ENCODE results near the gene IMPA2. TPM values are rescaled to one million over a fixed set of nuclear protein-coding genes. Genes with fewer than 3 reads are reported as not detected.
"Not testable (repeated sequence)": the region's sequence is repeated elsewhere in the genome, so short reads cannot be mapped to it uniquely, and the experiment has no call there.

Gene IMPA2
- total RNA-seq, 3 donors from 2014 or later (not counting 1 experiment from before 2014, with no cell fraction given), result 2.7 to 6.6 (median 3.6) TPM

DNA sequence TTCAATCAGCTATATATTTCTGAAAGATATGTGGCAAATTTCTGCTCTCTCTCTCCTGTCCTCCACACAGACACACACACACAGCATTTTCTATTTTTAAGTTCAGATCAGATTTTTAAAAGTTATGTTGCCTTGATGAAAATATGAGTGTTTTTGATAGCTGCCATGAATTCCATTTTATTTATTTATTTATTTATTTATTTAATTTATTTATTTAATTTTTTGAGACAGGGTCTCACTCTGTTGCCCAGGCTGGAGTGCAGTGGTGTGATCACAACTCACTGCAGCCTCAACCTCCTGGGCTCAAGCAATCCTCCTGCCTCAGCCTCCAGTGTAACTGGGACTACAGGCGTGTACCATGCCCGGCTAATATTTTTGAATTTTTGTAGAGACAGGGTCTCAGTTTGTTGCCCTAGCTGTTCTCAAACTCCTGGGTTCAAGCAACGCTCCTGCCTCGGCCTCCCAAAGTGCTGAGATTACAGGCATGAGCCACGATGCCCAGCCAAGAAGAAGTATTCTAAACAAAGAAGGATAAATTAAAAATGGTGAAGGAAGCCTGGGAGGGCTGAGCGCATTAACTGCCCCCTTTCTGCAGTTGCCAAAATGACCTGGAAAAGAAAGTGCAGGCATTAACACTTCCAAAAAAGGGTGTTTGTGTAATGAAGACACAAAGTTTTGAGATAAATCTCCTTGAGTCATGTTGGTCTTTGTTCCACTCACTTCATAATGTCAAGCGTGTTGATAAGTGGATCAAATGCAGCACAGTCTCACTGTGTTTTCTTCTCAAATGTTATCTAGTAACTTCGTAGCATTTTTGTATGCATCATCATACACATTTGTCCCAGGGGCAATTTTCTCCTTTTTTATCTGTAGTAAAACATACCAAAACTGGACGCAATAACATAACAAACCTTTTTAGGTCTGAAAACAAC lies 11.1 kb upstream of the IMPA2 start:
- Mint-ChIP-seq H3K36me3 (no peaks in the 10 kb centered on the region), H3K9me3 (no peaks in the 10 kb centered on the region), H3K27me3 (ENCODE audit: low read depth in 2 of 2) (peaks cover 0 to 7% of the 10 kb centered on the region in 2 donors), H3K27ac (no peak overlapping the region), H3K4me1 (no peaks in the 10 kb centered on the region), H3K4me3 (no peak overlapping the region)
- H3K9me3 ChIP-seq (ENCODE audit: control insufficient read depth, insufficient read depth, low read length), result no peaks in the 10 kb centered on the region
- no peaks in the 10 kb centered on the region for H3K36me3 ChIP-seq (ENCODE audit: control insufficient read depth, insufficient read depth, low read length)
- ATAC-seq (no peak), DNase-seq (no peak)
- H3K27ac ChIP-seq (ENCODE audit: low read length), result no peak overlapping the region
- TF ChIP-seq, protein P1, sequence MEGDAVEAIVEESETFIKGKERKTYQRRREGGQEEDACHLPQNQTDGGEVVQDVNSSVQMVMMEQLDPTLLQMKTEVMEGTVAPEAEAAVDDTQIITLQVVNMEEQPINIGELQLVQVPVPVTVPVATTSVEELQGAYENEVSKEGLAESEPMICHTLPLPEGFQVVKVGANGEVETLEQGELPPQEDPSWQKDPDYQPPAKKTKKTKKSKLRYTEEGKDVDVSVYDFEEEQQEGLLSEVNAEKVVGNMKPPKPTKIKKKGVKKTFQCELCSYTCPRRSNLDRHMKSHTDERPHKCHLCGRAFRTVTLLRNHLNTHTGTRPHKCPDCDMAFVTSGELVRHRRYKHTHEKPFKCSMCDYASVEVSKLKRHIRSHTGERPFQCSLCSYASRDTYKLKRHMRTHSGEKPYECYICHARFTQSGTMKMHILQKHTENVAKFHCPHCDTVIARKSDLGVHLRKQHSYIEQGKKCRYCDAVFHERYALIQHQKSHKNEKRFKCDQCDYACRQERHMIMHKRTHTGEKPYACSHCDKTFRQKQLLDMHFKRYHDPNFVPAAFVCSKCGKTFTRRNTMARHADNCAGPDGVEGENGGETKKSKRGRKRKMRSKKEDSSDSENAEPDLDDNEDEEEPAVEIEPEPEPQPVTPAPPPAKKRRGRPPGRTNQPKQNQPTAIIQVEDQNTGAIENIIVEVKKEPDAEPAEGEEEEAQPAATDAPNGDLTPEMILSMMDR (IDR thresholded peaks at IDR 0.05), result no peak
- 96% methylated on average over 9 of the region's 9 CpGs for WGBS (ENCODE audit: insufficient coverage)
- H3K4me1 ChIP-seq (ENCODE audit: control insufficient read depth, insufficient read depth, low read length), result no peaks in the 10 kb centered on the region
- H3K4me3 ChIP-seq (ENCODE audit: low read length), result no peak overlapping the region
- intact Hi-C loops (cut with micrococcal nuclease), result no loop called here
- no peaks in the 10 kb centered on the region for H3K27me3 ChIP-seq (ENCODE audit: control insufficient read depth, insufficient read depth, low read length)

DNA sequence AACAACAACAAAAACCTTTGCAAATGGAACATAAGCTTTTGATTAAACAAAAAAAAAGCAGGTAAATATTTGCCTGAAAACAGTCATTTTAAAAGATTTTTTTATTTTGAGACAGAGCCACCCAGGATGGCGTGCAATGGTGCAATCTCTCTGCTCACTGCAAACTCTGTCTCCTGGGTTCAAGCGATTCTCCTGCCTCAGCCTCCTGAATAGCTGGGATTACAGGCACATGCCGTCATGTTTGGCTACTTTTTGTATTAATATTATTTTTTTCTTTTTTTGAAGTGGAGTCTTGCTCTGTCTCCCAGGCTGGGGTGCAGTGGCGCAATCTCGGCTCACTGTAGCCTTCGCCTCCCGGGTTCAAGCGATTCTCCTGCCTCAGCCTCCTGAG lies 10.5 kb upstream of the IMPA2 start:
- intact Hi-C loops (cut with micrococcal nuclease), result not testable (repeated sequence)

DNA sequence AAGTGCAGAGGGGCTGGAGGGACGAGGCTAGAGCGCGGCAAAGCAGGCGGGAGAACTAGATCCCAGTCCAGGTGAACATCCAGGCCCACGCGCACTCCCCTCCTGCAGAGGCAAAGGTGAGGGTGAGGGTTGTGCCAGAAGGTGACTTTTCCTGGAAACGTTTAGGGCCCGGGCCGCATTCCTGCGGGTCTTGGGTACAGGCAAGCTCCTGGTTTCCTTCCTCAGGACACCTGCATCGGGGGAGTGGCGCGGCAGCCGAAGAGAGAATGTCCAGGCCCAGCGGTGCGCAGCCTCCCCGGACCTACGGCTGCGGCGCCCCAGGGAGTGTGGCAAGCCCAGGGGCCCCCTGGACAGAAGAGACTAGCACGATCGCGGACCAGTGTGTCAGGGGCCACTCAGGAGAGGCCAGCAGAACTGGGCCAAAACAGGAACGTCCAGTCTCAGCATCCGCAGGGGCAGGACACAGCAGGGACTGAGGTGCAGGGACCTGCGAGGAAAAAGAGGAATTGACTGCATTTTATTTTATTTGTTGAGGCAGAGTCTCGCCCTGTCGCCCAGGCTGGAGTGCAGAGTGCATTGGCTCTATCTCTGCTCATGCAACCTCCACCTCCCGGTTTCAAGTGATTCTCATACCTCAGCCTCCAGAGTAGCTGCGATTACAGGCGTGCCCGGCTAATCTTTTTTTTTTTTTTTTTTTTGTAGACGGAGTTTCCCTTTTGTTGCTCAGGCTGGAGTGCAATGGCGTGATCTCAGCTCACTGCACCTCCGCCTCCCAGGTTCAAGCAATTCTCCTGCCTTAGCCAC lies 8.7 kb upstream of the IMPA2 start:
- Histone ChIP-seq H3K4me3 (ENCODE audit: low read length) (no peak overlapping the region), H3K27me3 (ENCODE audit: control insufficient read depth, insufficient read depth, low read length) (no peaks in the 10 kb centered on the region), H3K9me3 (ENCODE audit: control insufficient read depth, insufficient read depth, low read length) (no peaks in the 10 kb centered on the region), H3K36me3 (ENCODE audit: control insufficient read depth, insufficient read depth, low read length) (no peaks in the 10 kb centered on the region), H3K4me1 (ENCODE audit: control insufficient read depth, insufficient read depth, low read length) (no peaks in the 10 kb centered on the region), H3K27ac (ENCODE audit: low read length) (no peak overlapping the region)
- peaks cover 0 to 7% of the 10 kb centered on the region in 2 donors for H3K27me3 Mint-ChIP-seq (ENCODE audit: low read depth in 2 of 2)
- WGBS (ENCODE audit: insufficient coverage), result 85% methylated on average over 35 of the region's 35 CpGs
- intact Hi-C loops (cut with micrococcal nuclease), result no loop called here
- DNase-seq (no peak), ATAC-seq (no peak)
- H3K36me3 Mint-ChIP-seq, result no peaks in the 10 kb centered on the region
- no peak overlapping the region for H3K27ac Mint-ChIP-seq
- no peak overlapping the region for H3K4me3 Mint-ChIP-seq
- TF ChIP-seq, protein P1 (IDR thresholded peaks at IDR 0.05), result no peak
- H3K9me3 Mint-ChIP-seq, result no peaks in the 10 kb centered on the region
- no peaks in the 10 kb centered on the region for H3K4me1 Mint-ChIP-seq

More for the DNA sequence above, 10.5 kb upstream of the IMPA2 start:
- DNase-seq; H3K4me3 ChIP-seq (ENCODE audit: low read length); H3K4me1 ChIP-seq (ENCODE audit: control insufficient read depth, insufficient read depth, low read length); H3K9me3 Mint-ChIP-seq; H3K9me3 ChIP-seq (ENCODE audit: control insufficient read depth, insufficient read depth, low read length); H3K36me3 Mint-ChIP-seq; H3K27me3 ChIP-seq (ENCODE audit: control insufficient read depth, insufficient read depth, low read length); H3K4me3 Mint-ChIP-seq; H3K27ac Mint-ChIP-seq; H3K27ac ChIP-seq (ENCODE audit: low read length); H3K4me1 Mint-ChIP-seq; H3K27me3 Mint-ChIP-seq (ENCODE audit: low read depth in 2 of 2); H3K36me3 ChIP-seq (ENCODE audit: control insufficient read depth, insufficient read depth, low read length); ATAC-seq: not testable (repeated sequence)
- 92% methylated on average over 8 of the region's 8 CpGs for WGBS (ENCODE audit: insufficient coverage)

DNA sequence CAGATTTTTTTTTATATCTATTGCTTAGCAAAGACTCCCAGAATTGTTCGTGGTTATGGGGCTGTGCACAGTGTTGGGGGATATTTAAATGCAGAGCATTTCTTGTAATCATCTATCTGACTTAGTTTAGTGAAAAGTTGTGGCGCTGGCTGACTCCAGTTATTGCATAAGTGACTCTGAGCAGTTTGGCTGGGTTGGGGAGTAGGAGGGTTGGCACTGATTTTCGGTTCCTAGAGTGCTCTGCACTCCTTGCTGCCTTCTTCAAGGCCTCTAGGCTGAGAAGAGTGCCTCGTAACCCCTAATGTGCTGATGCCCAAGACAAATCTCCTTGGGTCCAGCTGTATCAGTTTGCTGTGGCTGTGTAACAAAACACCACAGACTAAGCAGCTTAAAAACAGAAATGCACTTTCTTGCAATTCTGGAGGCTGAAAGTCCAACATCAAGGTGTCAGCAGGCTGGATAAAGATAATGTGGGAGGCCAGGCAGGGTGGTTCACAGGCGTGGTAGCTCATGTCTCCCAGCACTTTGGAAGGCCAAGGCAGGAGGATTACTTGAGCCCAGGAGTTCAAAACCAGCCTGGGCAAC lies 6.5 kb upstream of the IMPA2 start:
- H3K4me3 ChIP-seq (ENCODE audit: low read length), result no peak overlapping the region
- Mint-ChIP-seq H3K4me3 (no peak overlapping the region), H3K9me3 (no peaks in the 10 kb centered on the region), H3K27ac (no peak overlapping the region), H3K4me1 (peaks cover 0 to under 1% of the 10 kb centered on the region in 2 donors), H3K36me3 (no peaks in the 10 kb centered on the region), H3K27me3 (ENCODE audit: low read depth in 2 of 2) (peaks cover 0 to 7% of the 10 kb centered on the region in 2 donors)
- H3K27ac ChIP-seq (ENCODE audit: low read length), result no peak overlapping the region
- peaks cover 2% of the 10 kb centered on the region for H3K4me1 ChIP-seq (ENCODE audit: control insufficient read depth, insufficient read depth, low read length)
- WGBS (ENCODE audit: insufficient coverage), result 80% methylated on average over 5 of the region's 5 CpGs
- no peak for ATAC-seq
- no peaks in the 10 kb centered on the region for H3K27me3 ChIP-seq (ENCODE audit: control insufficient read depth, insufficient read depth, low read length)
- DNase-seq, result no peak
- H3K36me3 ChIP-seq (ENCODE audit: control insufficient read depth, insufficient read depth, low read length), result no peaks in the 10 kb centered on the region
- TF ChIP-seq, protein P1 (IDR thresholded peaks at IDR 0.05), result no peak
- H3K9me3 ChIP-seq (ENCODE audit: control insufficient read depth, insufficient read depth, low read length), result no peaks in the 10 kb centered on the region
- intact Hi-C loops (cut with micrococcal nuclease), result no loop called here

Measured in natural killer cell (primary cell).